H9 (cell line): Measurements from ENCODE around the gene PHLDB1. TPM values are rescaled to one million over a fixed set of nuclear protein-coding genes. Genes with fewer than 3 reads are reported as not detected.

Source experiments
- DNase-seq: peaks from one replicate; pipeline ENCODE4 v3.0.0-alpha.2; 2017
- H2AFZ ChIP-seq: one replicate; pipeline ENCODE4 v1.6.1; 2013; ENCODE audit warnings: mild to moderate bottlenecking, low read length, control low read depth, moderate library complexity
- H2AK5ac ChIP-seq: 2 replicates; pipeline ENCODE4 v1.6.1; 2013; ENCODE audit warnings: low read length, control low read depth, mixed read lengths; ENCODE audit not compliant: insufficient read length
- H2BK120ac ChIP-seq: one replicate; pipeline ENCODE4 v1.6.1; 2013; ENCODE audit warnings: low read depth, mild to moderate bottlenecking, low read length, control low read depth, inconsistent platforms; ENCODE audit not compliant: poor library complexity, severe bottlenecking
- H2BK12ac ChIP-seq: 2 replicates; pipeline ENCODE4 v1.6.1; 2013; ENCODE audit warnings: low read length, control low read depth, mixed read lengths, low read depth; ENCODE audit not compliant: insufficient read length
- H2BK15ac ChIP-seq: 2 replicates; pipeline ENCODE4 v1.6.1; 2013; ENCODE audit warnings: low read depth, low read length, control low read depth
- H2BK20ac ChIP-seq: one replicate; pipeline ENCODE4 v1.6.1; 2013; ENCODE audit warnings: low read depth, mild to moderate bottlenecking, low read length, control low read depth, inconsistent platforms; ENCODE audit not compliant: poor library complexity, severe bottlenecking
- H2BK5ac ChIP-seq: 2 replicates; pipeline ENCODE4 v1.6.1; 2013; ENCODE audit warnings: low read length, control low read depth, mixed read lengths; ENCODE audit not compliant: insufficient read length
- H3K14ac ChIP-seq: 2 replicates; pipeline ENCODE4 v1.6.1; 2013; ENCODE audit warnings: low read length, control low read depth; ENCODE audit not compliant: insufficient read depth
- H3K18ac ChIP-seq: 2 replicates; pipeline ENCODE4 v1.6.1; 2013; ENCODE audit warnings: low read depth, mild to moderate bottlenecking, mixed read lengths, low read length, control low read depth; ENCODE audit not compliant: insufficient read length
- H3K23ac ChIP-seq: 2 replicates; pipeline ENCODE4 v1.6.1; 2013; ENCODE audit warnings: low read length, control low read depth, mixed read lengths, low read depth; ENCODE audit not compliant: insufficient read length
- H3K23me2 ChIP-seq: 2 replicates; pipeline ENCODE4 v1.6.1; 2013; ENCODE audit warnings: low read depth, mild to moderate bottlenecking, mixed read lengths, low read length, control low read depth; ENCODE audit not compliant: insufficient read length, poor library complexity, severe bottlenecking
- H3K27ac ChIP-seq: 2 replicates; pipeline ENCODE4 v1.5.1; 2013; ENCODE audit warnings: low read length, control low read depth, mixed read lengths, low read depth; ENCODE audit not compliant: insufficient read length
- H3K27me3 ChIP-seq: 2 replicates; pipeline ENCODE4 v1.6.1; 2013; ENCODE audit warnings: low read length, control low read depth, inconsistent platforms; ENCODE audit not compliant: insufficient read depth
- H3K4ac ChIP-seq: 2 replicates; pipeline ENCODE4 v1.6.1; 2013; ENCODE audit warnings: low read depth, mild to moderate bottlenecking, control low read depth, inconsistent platforms, low read length, moderate library complexity
- H3K4me1 ChIP-seq: 2 replicates; pipeline ENCODE4 v1.6.1; 2013; ENCODE audit warnings: low read length, control low read depth, inconsistent platforms; ENCODE audit not compliant: insufficient read depth
- H3K4me2 ChIP-seq: 2 replicates; pipeline ENCODE4 v1.6.1; 2013; ENCODE audit warnings: low read length, control low read depth, mixed read lengths; ENCODE audit not compliant: insufficient read length, insufficient read depth
- H3K56ac ChIP-seq: 2 replicates; pipeline ENCODE4 v1.6.1; 2013; ENCODE audit warnings: low read depth, mild to moderate bottlenecking, mixed read lengths, low read length, control low read depth; ENCODE audit not compliant: insufficient read length
- H3K79me1 ChIP-seq: 2 replicates; pipeline ENCODE4 v1.6.1; 2013; ENCODE audit warnings: low read depth, mild to moderate bottlenecking, moderate library complexity, low read length, control low read depth, inconsistent platforms; ENCODE audit not compliant: insufficient read depth, poor library complexity, severe bottlenecking
- H3K79me2 ChIP-seq: 2 replicates; pipeline ENCODE4 v1.6.1; 2013; ENCODE audit warnings: low read length, control low read depth, inconsistent platforms; ENCODE audit not compliant: insufficient read depth
- H3K9ac ChIP-seq: 2 replicates; pipeline ENCODE4 v1.6.1; 2013; ENCODE audit warnings: low read length, control low read depth, mixed read lengths; ENCODE audit not compliant: insufficient read length; ENCODE audit errors: extremely low read depth
- H3K9me3 ChIP-seq: one replicate; pipeline ENCODE4 v1.6.1; 2013; ENCODE audit warnings: low read depth, low read length, inconsistent platforms; ENCODE audit not compliant: control insufficient read depth
- H3T11ph ChIP-seq: one replicate; pipeline ENCODE4 v1.6.1; 2013; ENCODE audit warnings: mild to moderate bottlenecking, low read length, control low read depth, inconsistent platforms
- H4K20me1 ChIP-seq: one replicate; pipeline ENCODE4 v1.6.1; 2013; ENCODE audit not compliant: control insufficient read depth, insufficient read length, insufficient read depth
- H4K5ac ChIP-seq: 2 replicates; pipeline ENCODE4 v1.6.1; 2013; ENCODE audit warnings: low read depth, mild to moderate bottlenecking, mixed read lengths, low read length, control low read depth; ENCODE audit not compliant: insufficient read length
- H4K8ac ChIP-seq: replicated peaks from 2 replicates; pipeline ENCODE4 v1.6.1; 2013; ENCODE audit warnings: low read length, control low read depth, mixed read lengths, low read depth; ENCODE audit not compliant: insufficient read length
- H4K91ac ChIP-seq: 2 replicates; pipeline ENCODE4 v1.6.1; 2013; ENCODE audit warnings: low read depth, mild to moderate bottlenecking, moderate library complexity, mixed read lengths, low read length, control low read depth; ENCODE audit not compliant: insufficient read length
- H3K27ac Mint-ChIP-seq, 3 experiments: 2 replicates in 2 of 3; 3 replicates in 1 of 3; pipeline ENCODE4 v1.8.0; 2020 to 2021; ENCODE audit warnings: mixed read lengths in 3 of 3, mild to moderate bottlenecking in 1 of 3, moderate library complexity in 1 of 3
- H3K27me3 Mint-ChIP-seq: 2 replicates; pipeline ENCODE4 v1.8.0; 2021; ENCODE audit warnings: low read depth, mild to moderate bottlenecking, moderate library complexity, mixed read lengths
- H3K36me3 Mint-ChIP-seq, 3 experiments: 2 replicates in 2 of 3; 3 replicates in 1 of 3; pipeline ENCODE4 v1.8.0; 2020 to 2021; ENCODE audit warnings: low read depth in 3 of 3, mixed read lengths in 3 of 3; ENCODE audit not compliant: insufficient read depth in 1 of 3
- H3K4me1 Mint-ChIP-seq, 2 experiments: 2 replicates each; pipeline ENCODE4 v1.8.0; 2020; ENCODE audit warnings: mixed read lengths in 2 of 2
- H3K4me3 Mint-ChIP-seq, 2 experiments: 2 replicates in 1 of 2; 3 replicates in 1 of 2; pipeline ENCODE4 v1.8.0; 2020 to 2021; ENCODE audit warnings: mild to moderate bottlenecking in 2 of 2, mixed read lengths in 2 of 2, moderate library complexity in 1 of 2
- H3K9me3 Mint-ChIP-seq, 2 experiments: 2 replicates in 1 of 2; 3 replicates in 1 of 2; pipeline ENCODE4 v1.8.0; 2020; ENCODE audit warnings: mild to moderate bottlenecking in 2 of 2, mixed read lengths in 2 of 2, moderate library complexity in 1 of 2
- WGBS: extraction: QIAGEN DNeasy Blood & Tissue Kit; methylation state at CpG from one replicate; pipeline ENCODE4 v1.1.7; 2013; ENCODE audit warnings: missing lambda C conversion rate, low lambda C conversion rate, mixed read lengths; ENCODE audit not compliant: insufficient read length; ENCODE audit errors: extremely low coverage; 5-methylcytosine and 5-hydroxymethylcytosine counted together
- total RNA-seq: library from RNA; stranded (reverse); gene quantifications from 2 replicates; pipeline ENCODE4 v1.2.1, GENCODE V29; 2021
- TF ChIP-seq, protein P1 (sequence below): fragments of 200-600 bp; sonication (generic); conservative IDR thresholded peaks from 3 replicates; pipeline ENCODE4 v1.8.0; 2021; ENCODE audit warnings: antibody characterized with exemption, mild to moderate bottlenecking

The PHLDB1 gene
- total RNA-seq, 1 experiment from 2014 or later: 56.0 TPM

- H4K20me1 ChIP-seq: no peaks in the 10 kb centered on the region
- H2BK15ac ChIP-seq: no peak overlapping the region
- H2AFZ ChIP-seq: no peak overlapping the region
- H2BK20ac ChIP-seq: no peak overlapping the region
- no peak overlapping the region for H2AK5ac ChIP-seq
- H2BK12ac ChIP-seq: no peak overlapping the region
- peaks cover 3% of the 10 kb centered on the region for H3K23me2 ChIP-seq
- no peak overlapping the region for H3K14ac ChIP-seq
- H3K18ac ChIP-seq: no peak overlapping the region
- DNase-seq: no peak
- H4K8ac ChIP-seq: no peak overlapping the region
- no peak overlapping the region for H3K4me3 Mint-ChIP-seq
- H3K9me3 Mint-ChIP-seq: peaks cover 0 to 3% of the 10 kb centered on the region in 2 experiments; a peak in 1 of 5 replicates
- no peak overlapping the region for H3T11ph ChIP-seq
- no peak overlapping the region for H2BK5ac ChIP-seq
- TF ChIP-seq, protein P1, sequence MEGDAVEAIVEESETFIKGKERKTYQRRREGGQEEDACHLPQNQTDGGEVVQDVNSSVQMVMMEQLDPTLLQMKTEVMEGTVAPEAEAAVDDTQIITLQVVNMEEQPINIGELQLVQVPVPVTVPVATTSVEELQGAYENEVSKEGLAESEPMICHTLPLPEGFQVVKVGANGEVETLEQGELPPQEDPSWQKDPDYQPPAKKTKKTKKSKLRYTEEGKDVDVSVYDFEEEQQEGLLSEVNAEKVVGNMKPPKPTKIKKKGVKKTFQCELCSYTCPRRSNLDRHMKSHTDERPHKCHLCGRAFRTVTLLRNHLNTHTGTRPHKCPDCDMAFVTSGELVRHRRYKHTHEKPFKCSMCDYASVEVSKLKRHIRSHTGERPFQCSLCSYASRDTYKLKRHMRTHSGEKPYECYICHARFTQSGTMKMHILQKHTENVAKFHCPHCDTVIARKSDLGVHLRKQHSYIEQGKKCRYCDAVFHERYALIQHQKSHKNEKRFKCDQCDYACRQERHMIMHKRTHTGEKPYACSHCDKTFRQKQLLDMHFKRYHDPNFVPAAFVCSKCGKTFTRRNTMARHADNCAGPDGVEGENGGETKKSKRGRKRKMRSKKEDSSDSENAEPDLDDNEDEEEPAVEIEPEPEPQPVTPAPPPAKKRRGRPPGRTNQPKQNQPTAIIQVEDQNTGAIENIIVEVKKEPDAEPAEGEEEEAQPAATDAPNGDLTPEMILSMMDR: no peak
- H3K4ac ChIP-seq: no peak overlapping the region
- no peak overlapping the region for H3K4me2 ChIP-seq
- H3K4me1 ChIP-seq: peaks cover 6% of the 10 kb centered on the region; the same call in 1 of the 2 replicates
- no peaks in the 10 kb centered on the region for H3K36me3 Mint-ChIP-seq
- H3K27me3 Mint-ChIP-seq: no peaks in the 10 kb centered on the region; the same call in 1 of the 2 replicates
- no peaks in the 10 kb centered on the region for H3K79me1 ChIP-seq
- no peaks in the 10 kb centered on the region for H3K27me3 ChIP-seq
- no peak overlapping the region for H3K27ac ChIP-seq
- H3K4me1 Mint-ChIP-seq: peaks cover 39% of the 10 kb centered on the region in 2 experiments
- H2BK120ac ChIP-seq: no peak overlapping the region
- H3K9ac ChIP-seq: no peak overlapping the region
- no peak overlapping the region for H3K27ac Mint-ChIP-seq
- no peak overlapping the region for H3K56ac ChIP-seq
- H3K9me3 ChIP-seq: no peaks in the 10 kb centered on the region
- H3K23ac ChIP-seq: no peak overlapping the region
- H4K91ac ChIP-seq: no peak overlapping the region
- no peaks in the 10 kb centered on the region for H3K79me2 ChIP-seq
- WGBS: no CpG with 5 or more reads among the region's 8 CpGs
- H4K5ac ChIP-seq: no peak overlapping the region
Measured at GRCh38 chr11:118694185-118694584, 86.8 kb downstream of the PHLDB1 start.
